HEK293 (cell line): ENCODE measurements around the gene PRPH.

Experiments used
- CTCF ChIP-seq: fragments of 450-650 bp; formaldehyde crosslinking; IDR thresholded peaks from 2 replicates; pipeline ENCODE4 v1.5.1; 2016; ENCODE audit warnings: missing biosample characterization, missing genetic modification characterization
- SETDB1 ChIP-seq: IDR thresholded peaks from one replicate; pipeline ENCODE4 v1.6.1; 2017; ENCODE audit warnings: mild to moderate bottlenecking, low read length, moderate library complexity, mixed read lengths; ENCODE audit not compliant: insufficient read length
- TSHZ1 ChIP-seq: fragments of 450-650 bp; formaldehyde crosslinking; IDR thresholded peaks from 2 replicates; pipeline ENCODE4 v1.5.1; 2016; ENCODE audit warnings: missing biosample characterization, missing genetic modification characterization, borderline replicate concordance
- YY2 ChIP-seq: fragments of 450-650 bp; formaldehyde crosslinking; IDR thresholded peaks from 2 replicates; pipeline ENCODE4 v1.5.1; 2016; ENCODE audit warnings: missing biosample characterization, missing genetic modification characterization
- ZFP37 ChIP-seq: fragments of 450-650 bp; formaldehyde crosslinking; IDR thresholded peaks from 2 replicates; pipeline ENCODE4 v1.5.1; 2016; ENCODE audit warnings: missing biosample characterization, missing genetic modification characterization
- ZNF10 ChIP-seq: fragments of 450-650 bp; formaldehyde crosslinking; IDR thresholded peaks from 2 replicates; pipeline ENCODE4 v1.5.1; 2017; ENCODE audit warnings: missing biosample characterization, missing genetic modification characterization
- ZNF621 ChIP-seq: fragments of 450-650 bp; formaldehyde crosslinking; IDR thresholded peaks from 2 replicates; pipeline ENCODE4 v1.5.1; 2017; ENCODE audit warnings: missing biosample characterization, missing genetic modification characterization
- ZNF830 ChIP-seq: fragments of 450-650 bp; IDR thresholded peaks from 2 replicates; pipeline ENCODE4 v1.5.0; 2018; ENCODE audit warnings: missing biosample characterization, missing genetic modification characterization, low read depth, mild to moderate bottlenecking, moderate library complexity

GRCh38 chr12:49341777-49342065 is 46.8 kb downstream of the PRPH start:
- TF ChIP-seq SETDB1, result no peak
- TF ChIP-seq CTCF (tag by site-specific recombination), result no peak
- no peak for TF ChIP-seq ZNF830 (tag by site-specific recombination)
- no peak for TF ChIP-seq ZNF621
- no peak for TF ChIP-seq ZFP37
- no peak for TF ChIP-seq ZNF10 (tag by site-specific recombination)
- no peak for TF ChIP-seq YY2 (tag by site-specific recombination)
- TF ChIP-seq TSHZ1 (tag by site-specific recombination), result no peak
